GM12865 (cell line): ENCODE measurements around the gene PCGF3.
"Not testable (repeated sequence)": the region's sequence is repeated elsewhere in the genome, so short reads cannot be mapped to it uniquely, and the experiment has no call there.

Experiments used
- DNase-seq: peaks from one replicate; pipeline ENCODE4 v3.0.0; 2010; ENCODE audit warnings: low read depth
- H3K4me3 ChIP-seq: 2 replicates; pipeline ENCODE4 v1.5.1; 2011; ENCODE audit warnings: mild to moderate bottlenecking, low read depth, low read length, control low read depth
- TF ChIP-seq, protein P1 (sequence below): IDR thresholded peaks from 2 replicates; pipeline ENCODE4 v1.5.1; 2011; ENCODE audit warnings: low read length, control low read depth, low read depth, inconsistent platforms; ENCODE audit not compliant: insufficient read depth; ENCODE audit errors: missing control alignments

The PCGF3 gene

DNA sequence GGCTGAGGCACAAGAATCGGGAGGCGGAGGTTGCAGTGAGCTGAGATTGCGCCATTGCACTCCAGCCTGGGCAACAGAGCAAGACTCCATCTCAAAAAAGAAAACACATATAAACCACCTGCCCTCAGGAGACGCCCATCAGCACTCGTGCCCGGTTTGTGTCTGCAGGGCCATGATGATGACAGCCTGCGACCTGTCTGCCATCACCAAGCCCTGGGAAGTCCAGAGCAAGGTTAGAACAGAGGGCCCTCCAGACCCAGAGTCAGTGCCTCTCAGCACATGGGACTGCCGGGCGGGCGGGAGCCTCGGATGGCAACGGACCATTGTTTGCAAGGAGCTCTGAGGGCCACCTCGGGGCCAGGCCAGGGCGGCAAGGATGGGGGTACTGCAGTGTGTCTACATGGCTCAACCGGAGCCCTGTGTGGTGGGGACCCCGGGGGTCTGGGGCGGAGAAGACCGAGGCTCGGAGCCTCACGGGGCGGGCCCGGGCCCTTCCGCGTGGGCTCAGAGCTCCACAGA, 40.9 kb upstream of the PCGF3 start:
- peak overlapping the region; percentile 64; the same call in 1 of the 2 replicates for H3K4me3 ChIP-seq
- TF ChIP-seq, protein P1, sequence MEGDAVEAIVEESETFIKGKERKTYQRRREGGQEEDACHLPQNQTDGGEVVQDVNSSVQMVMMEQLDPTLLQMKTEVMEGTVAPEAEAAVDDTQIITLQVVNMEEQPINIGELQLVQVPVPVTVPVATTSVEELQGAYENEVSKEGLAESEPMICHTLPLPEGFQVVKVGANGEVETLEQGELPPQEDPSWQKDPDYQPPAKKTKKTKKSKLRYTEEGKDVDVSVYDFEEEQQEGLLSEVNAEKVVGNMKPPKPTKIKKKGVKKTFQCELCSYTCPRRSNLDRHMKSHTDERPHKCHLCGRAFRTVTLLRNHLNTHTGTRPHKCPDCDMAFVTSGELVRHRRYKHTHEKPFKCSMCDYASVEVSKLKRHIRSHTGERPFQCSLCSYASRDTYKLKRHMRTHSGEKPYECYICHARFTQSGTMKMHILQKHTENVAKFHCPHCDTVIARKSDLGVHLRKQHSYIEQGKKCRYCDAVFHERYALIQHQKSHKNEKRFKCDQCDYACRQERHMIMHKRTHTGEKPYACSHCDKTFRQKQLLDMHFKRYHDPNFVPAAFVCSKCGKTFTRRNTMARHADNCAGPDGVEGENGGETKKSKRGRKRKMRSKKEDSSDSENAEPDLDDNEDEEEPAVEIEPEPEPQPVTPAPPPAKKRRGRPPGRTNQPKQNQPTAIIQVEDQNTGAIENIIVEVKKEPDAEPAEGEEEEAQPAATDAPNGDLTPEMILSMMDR: no peak
- DNase-seq: no peak

DNA sequence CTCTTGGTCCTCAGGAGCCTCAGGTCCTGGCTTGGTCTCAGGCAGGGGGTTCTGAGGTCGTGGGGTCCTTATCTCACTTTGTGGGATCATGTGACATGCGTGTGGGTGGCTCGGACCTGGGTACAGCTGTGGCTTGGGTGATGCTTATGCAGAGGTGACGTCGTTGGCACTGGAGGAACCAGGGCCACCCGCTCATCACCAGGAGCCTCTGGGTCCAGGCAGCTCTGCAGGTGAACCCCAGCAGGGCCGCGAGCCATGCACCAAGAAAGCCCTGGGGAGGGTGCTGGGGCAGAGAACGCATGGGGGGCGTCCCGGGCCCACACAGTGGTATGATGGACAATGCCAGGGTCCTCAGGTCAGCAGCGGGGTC, 40.3 kb upstream of the PCGF3 start:
- DNase-seq: no peak
- H3K4me3 ChIP-seq: no peak overlapping the region
- TF ChIP-seq, protein P1: no peak

DNA sequence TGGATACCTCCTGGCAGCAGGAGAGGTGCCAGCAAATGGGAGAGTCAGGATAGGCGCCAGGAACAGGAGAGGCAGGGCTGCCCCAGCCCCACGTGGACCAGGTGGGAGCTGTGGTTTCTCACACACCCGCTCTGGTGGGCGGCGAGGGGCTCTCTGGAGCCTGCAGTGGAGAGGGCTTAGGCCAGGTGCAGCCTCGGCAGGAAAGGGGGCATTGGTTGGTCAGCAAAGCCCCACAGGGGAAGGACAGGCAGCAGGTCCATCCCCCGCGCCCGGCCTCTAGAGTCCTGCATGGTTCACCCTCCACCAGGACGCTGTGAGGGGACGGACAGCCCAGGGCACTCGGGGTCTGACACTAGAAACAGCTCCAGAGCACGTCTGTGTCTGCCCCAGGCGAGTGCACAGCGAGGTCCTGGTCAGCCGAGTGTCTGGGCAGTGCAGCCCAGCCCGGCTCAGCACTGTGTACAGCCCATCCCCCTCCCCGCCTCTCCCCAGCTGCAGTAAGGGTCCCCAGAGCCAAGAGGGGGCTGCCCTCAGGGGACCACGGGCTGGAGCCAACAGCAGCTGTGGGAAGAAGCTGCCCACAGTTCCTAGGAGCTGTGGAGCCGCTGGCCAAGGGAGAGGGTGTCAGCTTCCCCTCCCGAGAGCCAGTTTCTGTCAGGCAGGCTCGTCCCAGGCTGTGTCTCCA, 39.7 kb upstream of the PCGF3 start:
- TF ChIP-seq, protein P1: no peak
- H3K4me3 ChIP-seq: no peak overlapping the region

DNA sequence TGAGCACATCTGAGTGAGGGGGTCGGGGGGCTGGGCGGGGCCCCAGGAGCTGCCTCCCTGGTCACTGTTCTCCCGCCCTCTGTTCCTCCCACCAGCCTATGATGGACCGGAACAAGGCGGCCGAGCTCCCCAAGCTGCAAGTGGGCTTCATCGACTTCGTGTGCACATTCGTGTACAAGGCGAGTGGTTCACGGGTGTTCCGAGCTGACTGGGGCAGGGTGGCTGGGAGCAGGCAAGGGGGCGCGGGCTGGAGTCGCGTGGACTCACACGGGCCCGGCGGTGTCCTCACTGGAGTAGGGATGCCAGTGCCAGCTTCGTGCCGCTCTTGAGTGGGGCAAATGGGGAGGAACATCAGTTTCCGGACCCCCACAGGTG, 39.2 kb upstream of the PCGF3 start:
- TF ChIP-seq, protein P1: no peak
- no peak for DNase-seq
- no peak overlapping the region for H3K4me3 ChIP-seq

More for the DNA sequence above, 39.7 kb upstream of the PCGF3 start:
- DNase-seq: no peak

DNA sequence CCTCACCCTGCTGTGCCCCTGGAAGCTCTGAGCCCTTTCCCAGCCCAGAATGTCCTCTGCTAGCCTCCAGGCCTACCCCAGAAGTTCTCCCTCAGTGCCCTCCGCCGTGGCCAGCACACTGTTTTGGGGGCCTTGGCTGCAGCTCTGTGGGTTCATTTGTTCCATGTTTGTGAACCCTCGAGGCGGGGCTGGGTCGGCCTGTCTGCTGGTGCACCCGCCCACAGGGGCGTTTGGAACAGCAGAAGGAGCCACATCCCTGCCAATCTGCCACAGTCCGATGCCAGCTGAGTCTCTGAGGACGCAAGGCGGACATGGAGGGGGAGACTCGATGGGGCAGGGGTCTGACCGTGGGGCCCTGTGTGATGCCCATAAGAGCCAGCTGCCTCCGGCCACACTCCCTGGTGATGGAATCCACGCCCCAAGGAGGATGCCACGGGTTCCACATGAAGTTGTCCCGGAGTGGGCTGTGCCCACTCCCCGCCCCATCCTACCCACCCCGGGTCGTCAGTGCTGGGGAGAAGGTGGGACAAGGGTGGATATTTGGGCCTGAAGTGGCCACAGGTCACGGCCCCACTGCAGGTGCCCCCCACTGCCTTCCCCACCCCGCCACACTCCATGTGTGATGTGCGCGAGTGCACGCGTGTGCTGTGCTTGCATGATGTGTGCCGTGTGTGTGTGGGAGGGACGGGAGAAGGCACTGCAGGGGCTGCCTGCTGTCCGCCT, 38.6 kb upstream of the PCGF3 start:
- DNase-seq: no peak
- TF ChIP-seq, protein P1: no peak
- no peak overlapping the region for H3K4me3 ChIP-seq

DNA sequence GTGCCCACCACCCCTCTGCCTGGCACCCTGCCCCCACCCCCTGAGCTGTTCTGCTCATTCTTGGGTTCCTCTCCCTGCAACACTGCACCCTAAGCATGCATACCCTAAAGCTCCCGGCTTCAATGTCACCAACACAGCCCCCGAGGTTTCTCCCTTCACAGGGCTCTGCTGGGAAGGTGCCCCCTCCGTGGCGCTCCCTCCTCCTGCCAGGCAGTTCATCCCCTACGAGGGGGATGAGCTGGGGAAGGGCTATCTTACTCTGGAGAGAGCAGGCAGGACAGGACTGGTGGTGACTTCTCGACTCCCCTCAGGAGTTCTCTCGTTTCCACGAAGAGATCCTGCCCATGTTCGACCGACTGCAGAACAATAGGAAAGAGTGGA, 38.1 kb upstream of the PCGF3 start:
- no peak overlapping the region for H3K4me3 ChIP-seq
- TF ChIP-seq, protein P1: no peak
- no peak for DNase-seq

DNA sequence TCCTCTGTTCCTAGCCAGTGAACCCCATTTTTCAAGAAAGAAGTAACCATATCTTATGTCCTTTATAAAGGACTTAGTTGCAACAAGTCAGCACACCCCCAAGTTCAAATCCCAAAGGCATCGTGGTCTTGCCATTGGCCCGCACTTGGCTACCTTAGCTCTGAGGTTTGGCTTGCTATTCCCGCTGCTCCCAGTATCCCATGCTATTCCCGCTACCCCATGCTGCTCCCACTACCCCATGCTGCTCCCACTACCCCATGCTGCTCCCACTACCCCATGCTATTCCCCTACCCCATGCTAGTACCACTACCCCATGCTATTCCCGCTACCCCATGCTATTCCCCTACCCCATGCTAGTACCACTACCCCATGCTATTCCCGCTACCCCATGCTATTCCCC, 37.4 kb upstream of the PCGF3 start:
- DNase-seq, H3K4me3 ChIP-seq: not testable (repeated sequence)

DNA sequence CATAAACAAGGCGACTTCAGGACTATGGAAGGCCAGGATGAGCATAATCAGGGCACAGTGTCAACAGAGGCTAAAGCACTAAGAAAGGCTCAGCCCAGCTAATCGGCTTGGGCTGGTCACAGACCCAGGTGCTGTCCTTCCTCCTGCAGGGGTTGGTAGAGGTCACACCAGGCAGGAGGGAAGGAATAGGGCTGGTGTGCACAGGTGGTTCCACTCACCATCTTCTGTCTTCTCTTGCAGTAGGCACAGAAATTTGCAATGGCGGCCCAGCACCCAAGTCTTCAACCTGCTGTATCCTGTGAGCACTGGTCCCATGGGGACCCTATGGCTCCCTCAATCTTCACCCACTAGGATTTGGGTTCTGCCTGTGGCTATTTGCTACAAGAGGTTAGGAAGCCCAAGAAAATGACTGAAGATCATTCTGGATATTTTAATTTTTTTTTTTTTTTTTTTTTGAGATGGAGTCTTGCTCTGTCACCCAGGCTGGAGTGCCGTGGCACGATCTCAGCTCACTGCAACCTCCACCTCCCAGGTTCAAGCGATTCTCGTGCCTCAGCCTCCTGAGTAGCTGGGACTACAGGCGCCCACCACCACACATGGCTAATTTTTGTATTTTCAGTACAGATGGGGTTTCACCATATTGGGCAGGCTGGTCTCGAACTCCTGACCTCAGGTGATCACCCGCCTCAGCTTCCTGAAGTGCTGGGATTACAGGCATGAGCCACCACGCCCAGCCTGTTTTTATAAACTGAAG, 35.6 kb upstream of the PCGF3 start:
- DNase-seq: not testable (repeated sequence)

More for the DNA sequence above, 35.6 kb upstream of the PCGF3 start:
- not testable (repeated sequence) for H3K4me3 ChIP-seq
